Heart right ventricle (tissue), 16 donors: ENCODE results near the gene PIGL. TPM values are rescaled to one million over a fixed set of nuclear protein-coding genes. Genes with fewer than 3 reads are reported as not detected.

Experiments used
- ATAC-seq, 8 donors: fragments of 200-7000 bp; cut with Tn5 transposase; one replicate each; pipeline ENCODE4 v1.9.1; 2020; ENCODE audit warnings: mild to moderate bottlenecking in 8 of 8, moderate library complexity in 8 of 8, moderate number of reproducible peaks in 1 of 8
- DNase-seq, 2 donors: peaks; one replicate each; pipeline ENCODE4 v3.0.0-alpha.2; 2020
- H3K27ac ChIP-seq, 10 donors: fragments of 200-600 bp; sonication (generic) in 2 of 10; one replicate each; pipeline versions ENCODE4 v1.5.0 to v1.8.0; 2020 to 2022; ENCODE audit warnings: mild to moderate bottlenecking in 3 of 10
- H3K27me3 ChIP-seq, 7 donors: fragments of 200-600 bp; one replicate each; pipeline ENCODE4 v1.8.0; 2021 to 2022; ENCODE audit warnings: mild to moderate bottlenecking in 2 of 7
- H3K36me3 ChIP-seq, 9 donors: fragments of 200-600 bp; sonication (generic) in 1 of 9; one replicate each; pipeline versions ENCODE4 v1.5.0 to v1.8.0; 2020 to 2022; ENCODE audit warnings: mild to moderate bottlenecking in 2 of 9
- H3K4me1 ChIP-seq, 9 donors: fragments of 200-600 bp; sonication (generic) in 1 of 9; one replicate each; pipeline versions ENCODE4 v1.5.0 to v1.8.0; 2020 to 2022; ENCODE audit warnings: mild to moderate bottlenecking in 4 of 9
- H3K4me3 ChIP-seq, 10 donors: fragments of 200-600 bp; sonication (generic) in 2 of 10; one replicate each; pipeline versions ENCODE4 v1.5.0 to v1.8.0; 2020 to 2022; ENCODE audit warnings: mild to moderate bottlenecking in 7 of 10, moderate library complexity in 2 of 10
- H3K9me3 ChIP-seq, 11 donors: fragments of 200-600 bp in 10 of 11; sonication (generic) in 2 of 11; one replicate each; pipeline versions ENCODE4 v1.5.0 to v1.8.0; 2013 to 2022; ENCODE audit warnings: mild to moderate bottlenecking in 2 of 11, control low read depth in 1 of 11, moderate library complexity in 1 of 11
- WGBS, 2 donors: extraction: QIAGEN DNeasy Blood & Tissue Kit; methylation state at CpG; one replicate each; pipeline ENCODE4 v1.1.7; 2013; ENCODE audit warnings: inconsistent platforms in 1 of 2; 5-methylcytosine and 5-hydroxymethylcytosine counted together
- intact Hi-C, 10 donors: fragments of 100-400 bp; cut with DNase I; formaldehyde crosslinking; loops; one replicate each; pipeline versions ENCODE4 v1.11.1 to v1.14.2; 2022
- polyA plus RNA-seq, 2 donors: library from polyadenylated mRNA; stranded (reverse); fragments of 200-250 nt; gene quantifications; one replicate each; pipeline ENCODE4 v1.2.3, GENCODE V29; 2013
- total RNA-seq, 10 donors: library from RNA; stranded (reverse); fragmentation: NEBNext Ultra II Directional in 3 of 10; extraction: Animal tissue kit (Norgen Biotek cat#: 25700) in 3 of 10; gene quantifications; one replicate each; pipeline versions ENCODE4 v1.2.1 to v1.2.4, GENCODE V29; 2021 to 2023
- TF ChIP-seq, protein P1 (sequence below), 9 donors: fragments of 200-600 bp; sonication (generic) in 2 of 9; IDR thresholded peaks; one replicate each; pipeline versions ENCODE4 v1.5.0 to v1.8.0; 2021 to 2022; ENCODE audit warnings: antibody characterized with exemption in 9 of 9, mild to moderate bottlenecking in 5 of 9, moderate library complexity in 1 of 9
- donor health status: Arrhythmogenic right ventricular cardiomyopathy.
- donor health status: ischemic (EF 13 %, LVEDD 7.1; RV severe dilation, severe dysfunction).
- donor health status: healthy with polysubstance abuse.
- donor health status: DM: no; HTN: yes; CAD: no.
- donor health status: DM: no; HTN: no; CAD: no.
- donor health status: ischemic (EF 25% LVEDD 6.9; RV normal size, moderate dysfunction).
- donor health status: ischemic (EF 25% LVEDD 5.7; RV mildly dilated, moderate dysfunction).
- donor health status: healthy.
- donor health status: DM: yes; HTN: yes; CAD: no.
- donor health status: Ischemic cardiomyopathy.
- donor health status: ischemic (EF 35%, LVEDD 5.7; RV mildly dilated, moderate dysfunction).
- donor health status: nonischemic (EF 11% LVEDD 7.7; RV severe dilation, severe dysfunction).
- donor health status: DM: yes; HTN: yes; CAD: no.
- donor health status: PGD.
- donor health status: ischemic (EF 29% LVEDD 5.4; RV normal size, mild dysfunction).
- donor health status: nonischemic (EF 23%, LVEDD 6.1; RV moderate dilation, normal function).

The PIGL gene
- total and polyA plus RNA-seq, 12 donors = 6.1 to 14.6 (median 9.5) TPM

- ATAC-seq (no peak), DNase-seq (no peak)
- TF ChIP-seq, protein P1, sequence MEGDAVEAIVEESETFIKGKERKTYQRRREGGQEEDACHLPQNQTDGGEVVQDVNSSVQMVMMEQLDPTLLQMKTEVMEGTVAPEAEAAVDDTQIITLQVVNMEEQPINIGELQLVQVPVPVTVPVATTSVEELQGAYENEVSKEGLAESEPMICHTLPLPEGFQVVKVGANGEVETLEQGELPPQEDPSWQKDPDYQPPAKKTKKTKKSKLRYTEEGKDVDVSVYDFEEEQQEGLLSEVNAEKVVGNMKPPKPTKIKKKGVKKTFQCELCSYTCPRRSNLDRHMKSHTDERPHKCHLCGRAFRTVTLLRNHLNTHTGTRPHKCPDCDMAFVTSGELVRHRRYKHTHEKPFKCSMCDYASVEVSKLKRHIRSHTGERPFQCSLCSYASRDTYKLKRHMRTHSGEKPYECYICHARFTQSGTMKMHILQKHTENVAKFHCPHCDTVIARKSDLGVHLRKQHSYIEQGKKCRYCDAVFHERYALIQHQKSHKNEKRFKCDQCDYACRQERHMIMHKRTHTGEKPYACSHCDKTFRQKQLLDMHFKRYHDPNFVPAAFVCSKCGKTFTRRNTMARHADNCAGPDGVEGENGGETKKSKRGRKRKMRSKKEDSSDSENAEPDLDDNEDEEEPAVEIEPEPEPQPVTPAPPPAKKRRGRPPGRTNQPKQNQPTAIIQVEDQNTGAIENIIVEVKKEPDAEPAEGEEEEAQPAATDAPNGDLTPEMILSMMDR (IDR thresholded peaks at IDR 0.05) = no peak
- no peaks in the 10 kb centered on the region for H3K27me3 ChIP-seq
- no peaks in the 10 kb centered on the region for H3K9me3 ChIP-seq
- no peak overlapping the region for H3K27ac ChIP-seq
- H3K36me3 ChIP-seq = peaks cover 0 to 5% (median 0%) of the 10 kb centered on the region in 9 donors
- intact Hi-C loops = no loop called here
- no peak overlapping the region for H3K4me3 ChIP-seq
- H3K4me1 ChIP-seq = peaks cover 6 to 21% (median 18%) of the 10 kb centered on the region in 9 donors
- 62 to 82% methylated on average over 1 of the region's 1 CpG for WGBS, 2 donors
Observed at GRCh38 chr17:16251556-16251955, 34.5 kb downstream of the PIGL start.

DNA sequence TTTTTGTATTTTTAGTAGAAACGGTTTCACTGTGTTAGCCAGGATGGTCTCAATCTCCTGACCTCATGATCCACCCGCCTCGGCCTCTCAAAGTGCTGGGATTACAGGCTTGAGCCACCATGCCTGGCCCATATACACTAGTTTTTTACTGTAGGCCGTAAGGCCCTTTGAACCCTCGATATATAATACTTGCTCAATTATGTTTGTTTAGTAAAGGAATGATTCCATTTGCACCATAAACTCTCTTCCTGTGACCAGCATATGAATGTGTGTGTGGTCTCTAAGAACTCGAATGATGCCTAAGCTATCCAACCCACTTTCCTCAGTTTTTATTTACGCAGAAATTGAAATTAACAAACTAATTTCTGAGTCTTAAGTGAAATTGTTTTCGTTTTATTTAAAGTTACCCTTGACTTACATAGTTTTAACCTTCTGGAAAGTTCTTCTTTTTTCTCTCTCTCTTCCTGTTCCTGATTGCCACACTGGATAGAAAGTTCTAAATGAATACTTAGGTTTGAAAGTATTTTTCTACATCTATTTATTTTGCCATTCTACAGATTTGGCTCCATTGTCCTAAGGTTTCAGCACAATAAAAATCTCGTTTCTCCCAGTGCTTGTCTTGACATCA lies 37.9 kb downstream of the PIGL start:
- intact Hi-C loops = no loop called here
- Histone ChIP-seq H3K36me3 (no peaks in the 10 kb centered on the region), H3K4me1 (peaks cover 6 to 29% (median 19%) of the 10 kb centered on the region in 9 donors), H3K27me3 (no peaks in the 10 kb centered on the region), H3K27ac (peak overlapping the region in 9 of 10 donors; percentile 35 to 80 (median 68)), H3K9me3 (no peaks in the 10 kb centered on the region), H3K4me3 (peak overlapping the region in 1 of 10 donors; percentile 18)
- TF ChIP-seq, protein P1 (IDR thresholded peaks at IDR 0.05) = no peak
- DNase-seq (no peak), ATAC-seq (no peak)
- WGBS, 2 donors = 82 to 87% methylated on average over 9 of the region's 9 CpGs

DNA sequence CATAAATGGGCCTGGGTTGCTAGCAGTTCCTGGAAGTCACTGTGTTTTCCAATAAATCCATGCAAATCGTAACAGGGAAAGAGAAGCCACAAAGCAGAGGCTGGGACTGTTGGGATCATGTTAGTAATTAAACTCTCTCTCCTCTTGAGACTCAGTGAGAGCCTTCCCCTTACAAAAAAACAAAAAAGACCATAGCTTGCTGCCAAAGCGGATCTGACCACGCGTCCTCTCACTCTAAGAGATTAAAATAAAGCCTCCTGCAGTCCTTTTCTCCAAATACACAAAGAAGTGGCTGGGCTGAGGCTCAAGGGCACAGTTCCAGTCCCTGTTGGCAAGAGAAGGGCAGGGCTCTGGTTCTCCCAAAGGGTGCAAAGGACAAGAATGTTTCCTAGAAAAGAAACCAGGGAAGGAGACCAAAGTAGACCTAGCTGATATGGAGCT lies 38.5 kb downstream of the PIGL start:
- peak; percentile 48 to 59 for DNase-seq
- peaks cover 6 to 29% (median 19%) of the 10 kb centered on the region in 9 donors for H3K4me1 ChIP-seq
- no peaks in the 10 kb centered on the region for H3K27me3 ChIP-seq
- ATAC-seq = peak; percentile 75 to 91 (median 85)
- no peaks in the 10 kb centered on the region for H3K36me3 ChIP-seq
- peak overlapping the region in 9 of 10 donors; percentile 35 to 80 (median 68) for H3K27ac ChIP-seq
- TF ChIP-seq, protein P1 (IDR thresholded peaks at IDR 0.05) = no peak
- H3K4me3 ChIP-seq = peak overlapping the region in 6 of 10 donors; percentile 15 to 30 (median 24)
- H3K9me3 ChIP-seq = no peaks in the 10 kb centered on the region
- WGBS, 2 donors = 10 to 17% methylated on average over 4 of the region's 4 CpGs
- intact Hi-C loops = no loop called here

GRCh38 chr17:16258901-16259300 lies 41.9 kb downstream of the PIGL start:
- TF ChIP-seq, protein P1 (IDR thresholded peaks at IDR 0.05) = no peak
- ATAC-seq = peak in 1 of 8 donors; percentile 68
- Histone ChIP-seq H3K27ac (peak overlapping the region in 1 of 10 donors; percentile 5), H3K9me3 (no peaks in the 10 kb centered on the region), H3K4me1 (peaks cover 6 to 29% (median 19%) of the 10 kb centered on the region in 9 donors), H3K36me3 (no peaks in the 10 kb centered on the region), H3K4me3 (no peak overlapping the region), H3K27me3 (no peaks in the 10 kb centered on the region)
- 85 to 92% methylated on average over 1 of the region's 1 CpG for WGBS, 2 donors
- DNase-seq = no peak
- intact Hi-C loops = no loop called here
